ENCODE results near the gene RIIAD1. TPM values are rescaled to one million over a fixed set of nuclear protein-coding genes. Genes with fewer than 3 reads are reported as not detected.

RIIAD1 gene
- total RNA-seq, 1 donor from 2014 or later, result not detected

GRCh38 chr1:151776665-151777062 is 55.3 kb downstream of the RIIAD1 start:
- FAIRE-seq, result no peak
- DNase-seq (ENCODE audit: low read depth), result no peak
- no peak for TF ChIP-seq CTCF (IDR thresholded peaks at IDR 0.05; ENCODE audit: insufficient read depth, low read length, severe bottlenecking)
- Histone ChIP-seq H3K27me3 (ENCODE audit: control insufficient read depth, insufficient read depth, low read length) (no peaks in the 10 kb centered on the region), H3K4me3 (ENCODE audit: low read depth, low read length) (no peak overlapping the region), H3K36me3 (ENCODE audit: control insufficient read depth, insufficient read depth, low read length) (no peaks in the 10 kb centered on the region)

GRCh38 chr1:151777317-151777716 is 56.0 kb downstream of the RIIAD1 start:
- TF ChIP-seq CTCF (IDR thresholded peaks at IDR 0.05; ENCODE audit: insufficient read depth, low read length, severe bottlenecking), result no peak
- FAIRE-seq (no peak), DNase-seq (ENCODE audit: low read depth) (no peak)
- Histone ChIP-seq H3K36me3 (ENCODE audit: control insufficient read depth, insufficient read depth, low read length) (no peaks in the 10 kb centered on the region), H3K4me3 (ENCODE audit: low read depth, low read length) (no peak overlapping the region), H3K27me3 (ENCODE audit: control insufficient read depth, insufficient read depth, low read length) (no peaks in the 10 kb centered on the region)

Other genes with a start within 250 kb of the RIIAD1 start
- gene CGN, start 210.1 kb upstream of the RIIAD1 start, total RNA-seq, result 4.2 and 12.5 TPM in 2 replicates
- gene TUFT1, start 181.2 kb upstream of the RIIAD1 start, total RNA-seq, result 25.0 and 54.3 TPM in 2 replicates
- gene SNX27, start 109.5 kb upstream of the RIIAD1 start, total RNA-seq, result 20.0 and 23.9 TPM in 2 replicates
- gene CELF3, start 4.7 kb upstream of the RIIAD1 start, total RNA-seq, result not detected in 2 replicates
- gene MRPL9, start 42.0 kb downstream of the RIIAD1 start, total RNA-seq, result 83.2 and 110 TPM in 2 replicates
- gene TDRKH, start 69.0 kb downstream of the RIIAD1 start, total RNA-seq, result 6.8 and 9.1 TPM in 2 replicates
- under 0.01 TPM in 1 of 2 replicates, not detected in the other for gene LINGO4, start 83.9 kb downstream of the RIIAD1 start, total RNA-seq
- 0.26 and 2.8 TPM in 2 replicates for gene RORC, start 110.3 kb downstream of the RIIAD1 start, total RNA-seq
- gene C2CD4D, start 118.3 kb downstream of the RIIAD1 start, total RNA-seq, result not detected in 2 replicates
- not detected in 2 replicates for gene THEM5, start 132.2 kb downstream of the RIIAD1 start, total RNA-seq
- 6.7 and 9.7 TPM in 2 replicates for gene THEM4, start 188.0 kb downstream of the RIIAD1 start, total RNA-seq

All from bronchial epithelial cell (primary cell).